ENCODE data around the gene LCMT1.

DNA sequence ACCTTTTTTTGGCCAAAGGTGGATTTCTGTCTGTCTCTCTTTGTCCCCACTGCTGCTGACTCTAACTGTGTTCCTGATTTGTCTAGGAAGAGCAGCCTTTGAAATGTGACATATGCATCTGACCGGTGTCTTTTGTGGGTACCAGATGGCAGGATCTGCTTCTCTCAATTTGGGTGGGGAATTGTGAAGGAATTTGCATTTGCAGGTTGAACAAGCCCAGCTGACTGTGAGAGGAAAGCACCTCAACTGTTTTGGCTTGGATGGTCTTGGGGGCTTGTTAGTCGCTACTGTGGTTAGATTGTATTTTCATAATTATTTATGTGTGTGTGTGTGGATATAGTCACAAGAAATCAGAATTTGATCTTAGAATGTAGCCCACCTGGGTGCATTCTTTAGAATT is 37.7 kb upstream of the LCMT1 start:
- TF ChIP-seq, protein P1, sequence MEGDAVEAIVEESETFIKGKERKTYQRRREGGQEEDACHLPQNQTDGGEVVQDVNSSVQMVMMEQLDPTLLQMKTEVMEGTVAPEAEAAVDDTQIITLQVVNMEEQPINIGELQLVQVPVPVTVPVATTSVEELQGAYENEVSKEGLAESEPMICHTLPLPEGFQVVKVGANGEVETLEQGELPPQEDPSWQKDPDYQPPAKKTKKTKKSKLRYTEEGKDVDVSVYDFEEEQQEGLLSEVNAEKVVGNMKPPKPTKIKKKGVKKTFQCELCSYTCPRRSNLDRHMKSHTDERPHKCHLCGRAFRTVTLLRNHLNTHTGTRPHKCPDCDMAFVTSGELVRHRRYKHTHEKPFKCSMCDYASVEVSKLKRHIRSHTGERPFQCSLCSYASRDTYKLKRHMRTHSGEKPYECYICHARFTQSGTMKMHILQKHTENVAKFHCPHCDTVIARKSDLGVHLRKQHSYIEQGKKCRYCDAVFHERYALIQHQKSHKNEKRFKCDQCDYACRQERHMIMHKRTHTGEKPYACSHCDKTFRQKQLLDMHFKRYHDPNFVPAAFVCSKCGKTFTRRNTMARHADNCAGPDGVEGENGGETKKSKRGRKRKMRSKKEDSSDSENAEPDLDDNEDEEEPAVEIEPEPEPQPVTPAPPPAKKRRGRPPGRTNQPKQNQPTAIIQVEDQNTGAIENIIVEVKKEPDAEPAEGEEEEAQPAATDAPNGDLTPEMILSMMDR (conservative IDR thresholded peaks at IDR 0.05 in 1 of 2, IDR thresholded peaks at IDR 0.05 in 1 of 2; ENCODE audit: extremely low read depth in 1 of 2, insufficient read depth in 1 of 2, low read depth in 1 of 2, low read length in 2 of 2) = no peak
- no peak for TF ChIP-seq EZH2 (IDR thresholded peaks at IDR 0.05; ENCODE audit: borderline replicate concordance, low read length)
